ENCODE measurements around the gene STK40. TPM values are rescaled to one million over a fixed set of nuclear protein-coding genes. Genes with fewer than 3 reads are reported as not detected.
A peak's percentile ranks its signal among the peaks of the same experiment; 100 is the strongest.

Gene STK40
- total RNA-seq, 1 donor from 2014 or later: 80.1 TPM

- Mint-ChIP-seq H3K27ac (ENCODE audit: unreplicated experiment) (peak overlapping the region; percentile 83), H3K27me3 (ENCODE audit: low read depth) (no peaks in the 10 kb centered on the region), H3K9me3 (no peaks in the 10 kb centered on the region), H3K4me3 (no peak overlapping the region), H3K36me3 (ENCODE audit: low read depth) (no peaks in the 10 kb centered on the region), H3K4me1 (peaks cover 4% of the 10 kb centered on the region)
- no peak for TF ChIP-seq CTCF (conservative IDR thresholded peaks at IDR 0.05)
- no peak for DNase-seq (ENCODE audit: low read depth, low spot score)
These were observed 25.7 kb downstream of the STK40 start for GRCh38 chr1:36359911-36360550.

DNA sequence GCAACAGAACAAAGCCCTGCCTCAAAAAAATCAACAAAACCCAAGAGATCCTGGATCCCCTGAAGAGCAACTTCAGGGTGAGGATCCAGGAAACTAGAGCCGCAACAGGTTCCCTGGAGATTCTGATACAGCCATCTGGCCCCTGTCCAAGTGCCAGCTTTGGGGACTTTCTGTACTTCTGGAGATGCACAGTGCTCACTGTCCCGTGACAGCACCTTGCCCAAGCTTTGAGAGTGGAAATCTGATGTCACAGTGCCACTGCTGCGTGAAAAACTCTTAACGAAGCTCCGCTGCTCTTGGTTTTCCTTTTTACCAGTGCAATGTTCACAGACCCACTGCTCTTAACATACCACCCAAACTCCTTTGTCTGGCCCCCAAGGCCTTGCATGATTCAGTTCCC lies 26.3 kb downstream of the STK40 start:
- no peak overlapping the region for H3K27ac Mint-ChIP-seq (ENCODE audit: unreplicated experiment)
- DNase-seq (ENCODE audit: low read depth, low spot score): no peak
- no peaks in the 10 kb centered on the region for H3K9me3 Mint-ChIP-seq
- H3K36me3 Mint-ChIP-seq (ENCODE audit: low read depth): no peaks in the 10 kb centered on the region
- H3K4me3 Mint-ChIP-seq: no peak overlapping the region
- no peak for TF ChIP-seq CTCF (conservative IDR thresholded peaks at IDR 0.05)
- no peaks in the 10 kb centered on the region for H3K27me3 Mint-ChIP-seq (ENCODE audit: low read depth)
- H3K4me1 Mint-ChIP-seq: peaks cover 4% of the 10 kb centered on the region

- TF ChIP-seq CTCF (conservative IDR thresholded peaks at IDR 0.05): no peak
- peaks cover 6% of the 10 kb centered on the region for H3K4me1 Mint-ChIP-seq
- H3K36me3 Mint-ChIP-seq (ENCODE audit: low read depth): no peaks in the 10 kb centered on the region
These were observed 27.1 kb downstream of the STK40 start for GRCh38 chr1:36358514-36359084.

GRCh38 chr1:36355811-36356210 lies 29.9 kb downstream of the STK40 start:
- Mint-ChIP-seq H3K36me3 (ENCODE audit: low read depth) (no peaks in the 10 kb centered on the region), H3K27ac (ENCODE audit: unreplicated experiment) (no peak overlapping the region), H3K9me3 (no peaks in the 10 kb centered on the region), H3K4me3 (no peak overlapping the region), H3K27me3 (ENCODE audit: low read depth) (no peaks in the 10 kb centered on the region), H3K4me1 (peaks cover 22% of the 10 kb centered on the region)
- TF ChIP-seq CTCF (conservative IDR thresholded peaks at IDR 0.05): no peak
- no peak for DNase-seq (ENCODE audit: low read depth, low spot score)

More at GRCh38 chr1:36358514-36359084, 27.1 kb downstream of the STK40 start:
- Mint-ChIP-seq H3K4me3 (no peak overlapping the region), H3K27ac (ENCODE audit: unreplicated experiment) (no peak overlapping the region), H3K27me3 (ENCODE audit: low read depth) (no peaks in the 10 kb centered on the region), H3K9me3 (no peaks in the 10 kb centered on the region)
- no peak for DNase-seq (ENCODE audit: low read depth, low spot score)

- Mint-ChIP-seq H3K4me3 (no peak overlapping the region), H3K4me1 (peaks cover 27% of the 10 kb centered on the region), H3K27me3 (ENCODE audit: low read depth) (no peaks in the 10 kb centered on the region), H3K36me3 (ENCODE audit: low read depth) (no peaks in the 10 kb centered on the region), H3K27ac (ENCODE audit: unreplicated experiment) (peak overlapping the region; percentile 43), H3K9me3 (no peaks in the 10 kb centered on the region)
- no peak for DNase-seq (ENCODE audit: low read depth, low spot score)
- TF ChIP-seq CTCF (conservative IDR thresholded peaks at IDR 0.05): no peak
These were observed 31.2 kb downstream of the STK40 start for GRCh38 chr1:36354486-36354885.

Data from neural crest cell (in vitro differentiated cells).